ENCODE measurements around the gene ARCN1.

DNA sequence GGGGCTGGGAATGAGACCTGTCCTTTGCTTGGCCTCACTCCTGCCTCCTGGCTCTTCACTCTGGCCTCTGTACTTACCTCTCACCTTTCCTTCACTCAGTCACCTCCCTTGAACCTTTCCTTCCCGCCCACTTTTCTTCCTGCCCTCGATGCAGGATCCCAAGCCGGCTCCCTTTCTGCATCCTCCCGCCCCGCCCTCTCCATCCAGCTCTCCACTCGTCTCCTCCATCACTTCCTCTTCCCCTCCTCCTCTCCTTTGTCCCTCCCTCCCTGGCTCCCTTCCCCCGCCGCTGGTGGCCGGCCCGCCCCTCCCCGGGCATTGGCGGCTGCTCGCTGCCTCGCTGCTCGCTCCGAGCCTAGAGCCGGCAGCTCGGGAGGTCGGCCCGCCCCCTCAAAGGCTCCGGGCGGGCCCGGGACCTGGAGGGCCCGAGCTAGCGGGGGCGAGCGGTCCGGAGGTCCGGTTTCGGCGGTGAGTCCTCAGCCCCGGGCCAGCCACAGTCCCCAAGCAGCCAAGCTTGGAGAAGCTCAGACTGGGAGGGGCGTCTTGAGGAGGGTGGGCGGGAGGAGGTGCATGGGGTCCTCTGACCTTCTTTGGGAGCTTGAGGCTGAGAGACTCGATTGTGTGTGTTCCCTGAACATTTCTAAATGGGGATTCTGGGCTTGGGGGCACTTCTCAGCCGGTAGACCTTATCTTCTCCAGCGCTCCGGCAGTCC, 49.0 kb downstream of the ARCN1 start:
- TF ChIP-seq GATA3 (IDR thresholded peaks at IDR 0.05; ENCODE audit: low read depth, low read length) = no peak
- TF ChIP-seq GATA2 (IDR thresholded peaks at IDR 0.05; ENCODE audit: low read depth, low read length) = no peak
